Liver (tissue), 3 donors: Measurements from ENCODE around the gene ZBTB2.

Experiments
- EGR1 ChIP-seq, 2 donors: IDR thresholded peaks; 2 replicates each; pipeline ENCODE4 v1.6.1; 2016 to 2018; ENCODE audit warnings: antibody characterized with exemption in 2 of 2, low read depth in 2 of 2
- FOXA1 ChIP-seq: IDR thresholded peaks from 2 replicates; pipeline ENCODE4 v1.6.1; 2016; ENCODE audit warnings: antibody characterized with exemption
- NR2F2 ChIP-seq: IDR thresholded peaks from 2 replicates; pipeline ENCODE4 v1.6.1; 2016; ENCODE audit warnings: antibody characterized with exemption
- RAD21 ChIP-seq, 2 donors: IDR thresholded peaks; 2 replicates each; pipeline ENCODE4 v1.6.1; 2016; ENCODE audit warnings: antibody characterized with exemption in 2 of 2, mild to moderate bottlenecking in 2 of 2
- SP1 ChIP-seq: IDR thresholded peaks from 2 replicates; pipeline ENCODE4 v1.6.1; 2018; ENCODE audit warnings: antibody characterized with exemption, mild to moderate bottlenecking
- TAF1 ChIP-seq: conservative IDR thresholded peaks from 2 replicates; pipeline ENCODE4 v1.6.1; 2016; ENCODE audit warnings: antibody characterized with exemption, mild to moderate bottlenecking
- TF ChIP-seq, protein P1 (sequence below): fragments of 150-350 bp; IDR thresholded peaks from 2 replicates; pipeline ENCODE4 v1.5.1; 2017; ENCODE audit warnings: improper control_type of control experiment, low read depth, low read length; ENCODE audit not compliant: missing input control
- TF ChIP-seq, protein P2 (sequence below): IDR thresholded peaks from 2 replicates; pipeline ENCODE4 v1.6.1; 2016; ENCODE audit warnings: antibody characterized with exemption
- TF ChIP-seq, protein P3 (sequence below): IDR thresholded peaks from 2 replicates; pipeline ENCODE4 v1.6.1; 2016; ENCODE audit warnings: antibody characterized with exemption
- donor health status: healthy.
- donor health status: healthy.

DNA sequence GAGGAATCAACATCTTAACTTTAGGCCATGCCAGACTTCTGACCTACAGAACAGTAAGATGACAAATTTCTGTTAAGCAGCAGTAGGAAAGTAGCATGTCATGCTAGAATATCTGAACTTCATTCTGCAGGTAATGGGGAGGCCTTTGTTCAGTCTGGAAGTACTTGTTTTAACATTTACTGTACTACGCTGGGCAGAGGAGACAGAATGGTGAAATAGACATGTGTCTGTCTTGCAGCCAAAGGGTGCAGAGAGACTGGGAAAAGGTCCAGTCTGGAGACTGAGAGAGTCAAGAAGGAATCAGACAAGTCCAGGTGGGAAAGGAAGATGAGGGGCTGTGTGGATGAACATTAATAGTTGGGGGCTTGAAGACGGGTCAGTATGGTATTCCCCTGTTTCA lies 17.5 kb upstream of the ZBTB2 start:
- TF ChIP-seq SP1, result no peak
- TF ChIP-seq, protein P1, sequence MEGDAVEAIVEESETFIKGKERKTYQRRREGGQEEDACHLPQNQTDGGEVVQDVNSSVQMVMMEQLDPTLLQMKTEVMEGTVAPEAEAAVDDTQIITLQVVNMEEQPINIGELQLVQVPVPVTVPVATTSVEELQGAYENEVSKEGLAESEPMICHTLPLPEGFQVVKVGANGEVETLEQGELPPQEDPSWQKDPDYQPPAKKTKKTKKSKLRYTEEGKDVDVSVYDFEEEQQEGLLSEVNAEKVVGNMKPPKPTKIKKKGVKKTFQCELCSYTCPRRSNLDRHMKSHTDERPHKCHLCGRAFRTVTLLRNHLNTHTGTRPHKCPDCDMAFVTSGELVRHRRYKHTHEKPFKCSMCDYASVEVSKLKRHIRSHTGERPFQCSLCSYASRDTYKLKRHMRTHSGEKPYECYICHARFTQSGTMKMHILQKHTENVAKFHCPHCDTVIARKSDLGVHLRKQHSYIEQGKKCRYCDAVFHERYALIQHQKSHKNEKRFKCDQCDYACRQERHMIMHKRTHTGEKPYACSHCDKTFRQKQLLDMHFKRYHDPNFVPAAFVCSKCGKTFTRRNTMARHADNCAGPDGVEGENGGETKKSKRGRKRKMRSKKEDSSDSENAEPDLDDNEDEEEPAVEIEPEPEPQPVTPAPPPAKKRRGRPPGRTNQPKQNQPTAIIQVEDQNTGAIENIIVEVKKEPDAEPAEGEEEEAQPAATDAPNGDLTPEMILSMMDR, result no peak
- TF ChIP-seq, protein P2, sequence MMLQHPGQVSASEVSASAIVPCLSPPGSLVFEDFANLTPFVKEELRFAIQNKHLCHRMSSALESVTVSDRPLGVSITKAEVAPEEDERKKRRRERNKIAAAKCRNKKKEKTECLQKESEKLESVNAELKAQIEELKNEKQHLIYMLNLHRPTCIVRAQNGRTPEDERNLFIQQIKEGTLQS, result no peak
- TF ChIP-seq, protein P3, sequence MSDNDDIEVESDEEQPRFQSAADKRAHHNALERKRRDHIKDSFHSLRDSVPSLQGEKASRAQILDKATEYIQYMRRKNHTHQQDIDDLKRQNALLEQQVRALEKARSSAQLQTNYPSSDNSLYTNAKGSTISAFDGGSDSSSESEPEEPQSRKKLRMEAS, result no peak
- no peak for TF ChIP-seq FOXA1
- TF ChIP-seq EGR1 (IDR thresholded peaks at IDR 0.05; ENCODE audit: low read depth in 2 of 2), result no peak
- TF ChIP-seq RAD21 (IDR thresholded peaks at IDR 0.05), result no peak
- TF ChIP-seq NR2F2, result no peak
- no peak for TF ChIP-seq TAF1
